ENCODE results near the gene DSCAM.

The DSCAM gene

GRCh38 chr21:40388046-40388445 lies 458.9 kb downstream of the DSCAM start:
- no peak overlapping the region for H3K4me3 ChIP-seq (ENCODE audit: low read length)
- H4K5ac ChIP-seq (ENCODE audit: low read length), result no peak overlapping the region
- no CpG with 5 or more reads among the region's 6 CpGs for WGBS (ENCODE audit: extremely low coverage, insufficient coverage, low lambda C conversion rate)
- no peaks in the 10 kb centered on the region for H3K27me3 ChIP-seq (ENCODE audit: insufficient read depth, low read length, poor library complexity)
- H2BK5ac ChIP-seq (ENCODE audit: low read length), result no peak overlapping the region
- H3K79me2 ChIP-seq (ENCODE audit: control insufficient read depth, insufficient read depth, low read length), result no peaks in the 10 kb centered on the region
- no peak overlapping the region for H3K23ac ChIP-seq (ENCODE audit: low read length)
- no peak overlapping the region for H2BK120ac ChIP-seq (ENCODE audit: low read depth, low read length)
- no peak overlapping the region for H3K4ac ChIP-seq (ENCODE audit: low read depth, low read length)
- no peaks in the 10 kb centered on the region for H3K4me1 ChIP-seq (ENCODE audit: control insufficient read depth, low read depth, low read length)
- H3K79me1 ChIP-seq (ENCODE audit: low read length), result no peaks in the 10 kb centered on the region
- H3K36me3 ChIP-seq (ENCODE audit: control insufficient read depth, insufficient read depth, low read length), result no peaks in the 10 kb centered on the region
- no peak overlapping the region for H3K56ac ChIP-seq (ENCODE audit: low read length)
- H3K9ac ChIP-seq (ENCODE audit: low read length), result no peak overlapping the region
- no peak overlapping the region for H3K4me2 ChIP-seq (ENCODE audit: low read length)
- H3K18ac ChIP-seq (ENCODE audit: low read length), result no peak overlapping the region
- H3K27ac ChIP-seq (ENCODE audit: low read depth, low read length), result no peak overlapping the region
- no peak overlapping the region for H2BK15ac ChIP-seq (replicated peaks; ENCODE audit: low read depth)
- H4K8ac ChIP-seq (ENCODE audit: low read depth, low read length), result no peak overlapping the region
- H2AK5ac ChIP-seq (ENCODE audit: low read length), result no peak overlapping the region
- no peak for DNase-seq

DNA sequence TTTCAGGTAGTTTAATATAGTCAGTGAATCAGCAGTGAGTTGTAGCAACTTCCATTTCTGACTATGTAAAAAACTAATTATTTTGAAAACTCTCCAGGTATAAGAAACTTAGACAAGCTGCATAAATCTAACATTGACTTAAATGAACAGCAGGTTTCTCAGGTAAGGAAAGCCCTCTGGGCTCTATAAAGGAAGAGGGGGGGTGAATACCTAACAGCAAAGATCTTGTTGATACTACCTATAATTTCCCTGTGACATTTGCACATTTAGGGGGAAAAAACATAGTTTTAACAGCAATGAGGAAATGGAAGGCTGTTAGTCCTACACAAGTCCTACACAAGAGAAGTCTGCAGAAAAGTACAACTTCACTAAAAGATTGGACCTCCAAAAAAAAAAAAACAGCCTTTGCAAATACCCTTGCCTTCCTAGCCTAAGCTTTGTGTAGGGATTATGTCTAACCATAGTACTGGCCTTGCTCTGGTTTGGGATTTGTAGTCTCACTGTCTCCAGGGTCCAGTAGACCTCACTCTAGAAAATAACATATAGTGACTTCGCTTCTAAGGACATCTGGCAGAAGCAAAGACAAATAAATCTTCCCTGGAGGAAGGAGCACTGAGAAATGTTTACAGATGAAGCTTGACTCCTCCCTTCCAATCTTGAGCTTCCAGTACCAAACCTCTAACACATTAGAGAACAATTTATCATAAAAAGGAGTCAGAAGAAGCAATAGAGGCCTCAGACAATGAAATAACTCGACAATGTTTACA lies 459.8 kb downstream of the DSCAM start:
- H3K4me2 ChIP-seq (ENCODE audit: low read length), result no peak overlapping the region
- H2AK5ac ChIP-seq (ENCODE audit: low read length), result no peak overlapping the region
- no peak overlapping the region for H2BK5ac ChIP-seq (ENCODE audit: low read length)
- H4K5ac ChIP-seq (ENCODE audit: low read length), result no peak overlapping the region
- no peak overlapping the region for H3K23ac ChIP-seq (ENCODE audit: low read length)
- no peaks in the 10 kb centered on the region for H3K36me3 ChIP-seq (ENCODE audit: control insufficient read depth, insufficient read depth, low read length)
- H3K56ac ChIP-seq (ENCODE audit: low read length), result no peak overlapping the region
- no peak overlapping the region for H2BK15ac ChIP-seq (replicated peaks; ENCODE audit: low read depth)
- H2BK120ac ChIP-seq (ENCODE audit: low read depth, low read length), result no peak overlapping the region
- no peak for DNase-seq
- no peaks in the 10 kb centered on the region for H3K27me3 ChIP-seq (ENCODE audit: insufficient read depth, low read length, poor library complexity)
- WGBS (ENCODE audit: extremely low coverage, insufficient coverage, low lambda C conversion rate), result no CpG with 5 or more reads among the region's 2 CpGs
- H3K79me2 ChIP-seq (ENCODE audit: control insufficient read depth, insufficient read depth, low read length), result no peaks in the 10 kb centered on the region
- no peaks in the 10 kb centered on the region for H3K4me1 ChIP-seq (ENCODE audit: control insufficient read depth, low read depth, low read length)
- H3K9ac ChIP-seq (ENCODE audit: low read length), result no peak overlapping the region
- no peaks in the 10 kb centered on the region for H3K79me1 ChIP-seq (ENCODE audit: low read length)
- H3K4ac ChIP-seq (ENCODE audit: low read depth, low read length), result no peak overlapping the region
- no peak overlapping the region for H3K4me3 ChIP-seq (ENCODE audit: low read length)
- no peak overlapping the region for H4K8ac ChIP-seq (ENCODE audit: low read depth, low read length)
- H3K27ac ChIP-seq (ENCODE audit: low read depth, low read length), result no peak overlapping the region
- no peak overlapping the region for H3K18ac ChIP-seq (ENCODE audit: low read length)

DNA sequence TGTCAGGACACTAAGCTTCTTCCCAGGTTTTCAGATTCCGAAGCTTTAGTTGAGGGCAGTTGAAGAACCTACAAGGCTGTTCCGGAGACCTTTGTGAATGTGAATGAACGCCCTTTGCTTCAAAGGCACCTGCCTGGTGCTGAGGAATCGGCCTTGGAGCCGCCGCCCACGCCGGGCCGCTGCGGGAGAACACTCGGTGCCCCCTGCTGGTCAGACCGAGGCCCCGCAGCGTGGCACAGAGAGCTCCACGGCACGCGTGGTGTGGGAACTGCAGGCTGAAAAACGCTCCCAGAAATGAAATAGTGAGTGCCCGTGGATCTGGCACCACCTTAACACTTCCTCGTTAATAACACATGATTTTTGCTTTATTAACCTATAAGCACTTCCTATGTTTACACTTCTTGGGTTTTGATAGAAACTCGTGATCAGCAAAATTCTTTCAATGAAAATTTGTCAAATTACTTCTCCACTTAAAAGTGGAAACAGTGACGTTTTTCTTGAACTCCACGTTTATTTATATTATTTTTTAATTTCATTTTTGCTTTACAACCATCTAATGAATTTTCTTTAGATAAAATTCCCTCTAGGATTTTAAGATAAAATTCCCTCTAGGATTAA lies 460.6 kb downstream of the DSCAM start:
- no peak overlapping the region for H4K8ac ChIP-seq (ENCODE audit: low read depth, low read length)
- H3K4me2 ChIP-seq (ENCODE audit: low read length), result no peak overlapping the region
- no peak overlapping the region for H2BK15ac ChIP-seq (replicated peaks; ENCODE audit: low read depth)
- H2BK120ac ChIP-seq (ENCODE audit: low read depth, low read length), result no peak overlapping the region
- no peaks in the 10 kb centered on the region for H3K4me1 ChIP-seq (ENCODE audit: control insufficient read depth, low read depth, low read length)
- H4K5ac ChIP-seq (ENCODE audit: low read length), result no peak overlapping the region
- no peak overlapping the region for H2BK5ac ChIP-seq (ENCODE audit: low read length)
- no peaks in the 10 kb centered on the region for H3K79me2 ChIP-seq (ENCODE audit: control insufficient read depth, insufficient read depth, low read length)
- no peak overlapping the region for H3K56ac ChIP-seq (ENCODE audit: low read length)
- H3K4ac ChIP-seq (ENCODE audit: low read depth, low read length), result no peak overlapping the region
- no peak overlapping the region for H2AK5ac ChIP-seq (ENCODE audit: low read length)
- H3K36me3 ChIP-seq (ENCODE audit: control insufficient read depth, insufficient read depth, low read length), result no peaks in the 10 kb centered on the region
- no peaks in the 10 kb centered on the region for H3K79me1 ChIP-seq (ENCODE audit: low read length)
- H3K27ac ChIP-seq (ENCODE audit: low read depth, low read length), result no peak overlapping the region
- no CpG with 5 or more reads among the region's 23 CpGs for WGBS (ENCODE audit: extremely low coverage, insufficient coverage, low lambda C conversion rate)
- no peak overlapping the region for H3K23ac ChIP-seq (ENCODE audit: low read length)
- H3K27me3 ChIP-seq (ENCODE audit: insufficient read depth, low read length, poor library complexity), result no peaks in the 10 kb centered on the region
- DNase-seq, result peak; percentile 42
- H3K4me3 ChIP-seq (ENCODE audit: low read length), result no peak overlapping the region
- no peak overlapping the region for H3K18ac ChIP-seq (ENCODE audit: low read length)
- no peak overlapping the region for H3K9ac ChIP-seq (ENCODE audit: low read length)

GRCh38 chr21:40385883-40386282 lies 461.1 kb downstream of the DSCAM start:
- H2AK5ac ChIP-seq (ENCODE audit: low read length), result no peak overlapping the region
- H3K4ac ChIP-seq (ENCODE audit: low read depth, low read length), result no peak overlapping the region
- no peaks in the 10 kb centered on the region for H3K79me1 ChIP-seq (ENCODE audit: low read length)
- H3K18ac ChIP-seq (ENCODE audit: low read length), result no peak overlapping the region
- no peaks in the 10 kb centered on the region for H3K79me2 ChIP-seq (ENCODE audit: control insufficient read depth, insufficient read depth, low read length)
- no peak overlapping the region for H4K8ac ChIP-seq (ENCODE audit: low read depth, low read length)
- no peak overlapping the region for H2BK120ac ChIP-seq (ENCODE audit: low read depth, low read length)
- no peak overlapping the region for H2BK5ac ChIP-seq (ENCODE audit: low read length)
- no peaks in the 10 kb centered on the region for H3K27me3 ChIP-seq (ENCODE audit: insufficient read depth, low read length, poor library complexity)
- WGBS (ENCODE audit: extremely low coverage, insufficient coverage, low lambda C conversion rate), result no CpG with 5 or more reads among the region's 6 CpGs
- no peak overlapping the region for H3K56ac ChIP-seq (ENCODE audit: low read length)
- H3K4me2 ChIP-seq (ENCODE audit: low read length), result no peak overlapping the region
- H3K4me3 ChIP-seq (ENCODE audit: low read length), result no peak overlapping the region
- no peak for DNase-seq
- no peak overlapping the region for H4K5ac ChIP-seq (ENCODE audit: low read length)
- H3K4me1 ChIP-seq (ENCODE audit: control insufficient read depth, low read depth, low read length), result no peaks in the 10 kb centered on the region
- H3K9ac ChIP-seq (ENCODE audit: low read length), result no peak overlapping the region
- no peaks in the 10 kb centered on the region for H3K36me3 ChIP-seq (ENCODE audit: control insufficient read depth, insufficient read depth, low read length)
- H3K27ac ChIP-seq (ENCODE audit: low read depth, low read length), result no peak overlapping the region
- no peak overlapping the region for H3K23ac ChIP-seq (ENCODE audit: low read length)
- no peak overlapping the region for H2BK15ac ChIP-seq (replicated peaks; ENCODE audit: low read depth)

DNA sequence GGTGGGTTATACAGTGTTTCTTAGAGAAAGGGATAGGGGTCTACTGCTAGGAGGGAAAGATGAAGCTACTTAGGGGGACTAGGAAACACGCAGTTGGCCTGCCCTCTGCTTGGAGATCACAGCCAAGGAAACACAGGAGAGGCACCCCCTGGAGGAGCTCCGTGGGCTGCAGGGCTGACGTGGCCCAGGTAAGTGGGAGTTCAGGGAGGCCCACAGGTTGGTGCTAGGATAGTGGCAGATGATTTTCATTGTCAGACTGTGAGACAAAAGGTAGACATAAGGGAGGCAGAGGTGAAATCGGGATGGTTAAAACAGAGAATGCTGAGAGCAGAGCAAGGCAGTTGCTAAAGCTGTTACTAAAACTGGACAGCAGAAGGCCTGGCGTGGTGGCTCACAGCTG lies 463.0 kb downstream of the DSCAM start:
- no peak overlapping the region for H2BK15ac ChIP-seq (replicated peaks; ENCODE audit: low read depth)
- H3K9ac ChIP-seq (ENCODE audit: low read length), result no peak overlapping the region
- H3K27ac ChIP-seq (ENCODE audit: low read depth, low read length), result no peak overlapping the region
- no peak for DNase-seq
- H3K36me3 ChIP-seq (ENCODE audit: control insufficient read depth, insufficient read depth, low read length), result no peaks in the 10 kb centered on the region
- H3K4ac ChIP-seq (ENCODE audit: low read depth, low read length), result no peak overlapping the region
- no CpG with 5 or more reads among the region's 5 CpGs for WGBS (ENCODE audit: extremely low coverage, insufficient coverage, low lambda C conversion rate)
- no peaks in the 10 kb centered on the region for H3K79me2 ChIP-seq (ENCODE audit: control insufficient read depth, insufficient read depth, low read length)
- H3K18ac ChIP-seq (ENCODE audit: low read length), result no peak overlapping the region
- no peak overlapping the region for H3K4me3 ChIP-seq (ENCODE audit: low read length)
- H2AK5ac ChIP-seq (ENCODE audit: low read length), result no peak overlapping the region
- H3K4me1 ChIP-seq (ENCODE audit: control insufficient read depth, low read depth, low read length), result no peaks in the 10 kb centered on the region
- no peak overlapping the region for H3K4me2 ChIP-seq (ENCODE audit: low read length)
- H3K79me1 ChIP-seq (ENCODE audit: low read length), result no peaks in the 10 kb centered on the region
- H2BK120ac ChIP-seq (ENCODE audit: low read depth, low read length), result no peak overlapping the region
- H2BK5ac ChIP-seq (ENCODE audit: low read length), result no peak overlapping the region
- no peak overlapping the region for H3K56ac ChIP-seq (ENCODE audit: low read length)
- no peak overlapping the region for H4K8ac ChIP-seq (ENCODE audit: low read depth, low read length)
- no peak overlapping the region for H3K23ac ChIP-seq (ENCODE audit: low read length)
- H3K27me3 ChIP-seq (ENCODE audit: insufficient read depth, low read length, poor library complexity), result no peaks in the 10 kb centered on the region
- H4K5ac ChIP-seq (ENCODE audit: low read length), result no peak overlapping the region
